LoVo (cell line): ENCODE data around the gene POFUT2.
"Not testable (repeated sequence)": the region's sequence is repeated elsewhere in the genome, so short reads cannot be mapped to it uniquely, and the experiment has no call there.

Source experiments
- DNase-seq: peaks from one replicate; pipeline ENCODE4 v3.0.0-alpha.2; 2016; ENCODE audit warnings: low spot score

POFUT2 gene

DNA sequence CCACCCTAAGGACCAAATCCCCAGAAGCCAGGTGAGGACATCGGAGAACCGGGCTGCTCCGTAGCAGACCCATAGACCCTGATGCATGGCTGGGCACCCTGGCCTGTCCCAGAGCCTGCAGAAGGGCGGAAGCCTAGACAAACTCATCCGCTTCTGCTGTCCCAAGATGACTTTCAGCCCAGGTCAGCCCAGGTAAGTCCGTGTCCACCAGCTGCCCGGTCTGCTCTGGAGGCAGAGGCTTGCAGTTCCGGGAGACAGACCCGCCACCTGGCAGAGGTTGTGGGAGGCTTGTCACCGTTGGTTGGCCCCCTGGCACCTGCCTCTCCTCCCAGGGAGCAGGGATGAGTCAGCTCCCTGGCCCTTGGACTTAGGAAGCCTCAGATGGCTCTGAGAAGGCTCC is 22.8 kb upstream of the POFUT2 start:
- DNase-seq, result no peak

DNA sequence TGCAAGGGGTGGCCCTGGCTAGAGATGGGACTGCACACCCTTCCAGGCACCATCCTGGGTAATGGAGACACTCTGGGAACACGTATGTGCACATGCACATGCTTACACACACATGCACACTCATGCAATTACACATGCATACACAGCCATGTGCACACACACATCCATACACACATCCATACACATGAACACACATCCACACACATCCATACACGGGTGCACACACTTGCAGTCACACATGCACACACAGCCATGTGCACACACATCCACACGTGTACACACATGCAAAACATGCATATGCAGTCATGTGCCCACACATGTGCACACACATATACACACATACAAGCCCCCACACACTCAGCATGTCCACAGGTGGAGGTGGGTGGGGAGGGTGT is 22.3 kb upstream of the POFUT2 start:
- DNase-seq, result no peak

DNA sequence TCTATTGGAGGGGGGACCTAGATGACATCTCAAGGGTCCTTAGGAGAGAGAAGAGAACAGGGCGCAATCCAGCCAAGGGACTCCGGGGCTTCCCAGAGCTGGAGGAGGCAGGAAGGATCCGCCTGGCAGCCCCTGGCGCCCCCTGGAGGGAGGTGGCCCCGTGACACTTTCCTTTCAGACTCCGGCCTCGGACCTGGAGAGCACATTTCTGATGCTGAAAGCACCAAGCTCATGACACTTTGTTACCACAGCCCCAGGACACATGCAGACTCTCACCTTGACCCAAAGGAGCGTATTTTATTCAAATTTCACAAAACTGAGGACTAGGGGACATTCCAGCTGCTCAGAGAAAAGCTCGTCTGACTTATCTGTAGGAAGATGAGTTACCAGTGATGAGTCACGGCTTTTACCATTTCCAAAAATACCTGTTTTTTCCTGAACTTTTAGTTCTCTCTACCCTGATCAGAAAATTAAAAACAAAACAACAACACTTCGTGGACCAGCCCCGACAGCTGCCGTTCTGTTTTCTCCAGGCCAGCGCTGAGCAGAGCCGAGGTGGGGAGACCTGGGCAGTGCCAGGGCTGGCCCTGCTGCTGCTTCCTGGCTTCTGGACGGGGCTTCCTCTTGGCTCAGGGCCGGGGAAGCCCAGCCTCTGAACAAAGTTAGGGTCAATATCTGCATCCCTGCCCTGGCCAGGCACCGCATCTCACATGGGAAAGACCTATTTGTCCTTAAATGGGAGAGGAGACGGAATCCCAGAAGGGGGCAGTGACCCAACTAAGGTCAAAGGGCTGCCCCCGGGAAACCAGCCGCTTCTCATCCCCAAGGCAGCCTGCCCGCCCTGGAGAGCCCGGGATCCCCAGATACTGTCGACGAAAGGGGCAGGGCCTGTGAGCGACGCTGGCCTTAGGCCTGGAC is 21.6 kb upstream of the POFUT2 start:
- DNase-seq, result no peak

DNA sequence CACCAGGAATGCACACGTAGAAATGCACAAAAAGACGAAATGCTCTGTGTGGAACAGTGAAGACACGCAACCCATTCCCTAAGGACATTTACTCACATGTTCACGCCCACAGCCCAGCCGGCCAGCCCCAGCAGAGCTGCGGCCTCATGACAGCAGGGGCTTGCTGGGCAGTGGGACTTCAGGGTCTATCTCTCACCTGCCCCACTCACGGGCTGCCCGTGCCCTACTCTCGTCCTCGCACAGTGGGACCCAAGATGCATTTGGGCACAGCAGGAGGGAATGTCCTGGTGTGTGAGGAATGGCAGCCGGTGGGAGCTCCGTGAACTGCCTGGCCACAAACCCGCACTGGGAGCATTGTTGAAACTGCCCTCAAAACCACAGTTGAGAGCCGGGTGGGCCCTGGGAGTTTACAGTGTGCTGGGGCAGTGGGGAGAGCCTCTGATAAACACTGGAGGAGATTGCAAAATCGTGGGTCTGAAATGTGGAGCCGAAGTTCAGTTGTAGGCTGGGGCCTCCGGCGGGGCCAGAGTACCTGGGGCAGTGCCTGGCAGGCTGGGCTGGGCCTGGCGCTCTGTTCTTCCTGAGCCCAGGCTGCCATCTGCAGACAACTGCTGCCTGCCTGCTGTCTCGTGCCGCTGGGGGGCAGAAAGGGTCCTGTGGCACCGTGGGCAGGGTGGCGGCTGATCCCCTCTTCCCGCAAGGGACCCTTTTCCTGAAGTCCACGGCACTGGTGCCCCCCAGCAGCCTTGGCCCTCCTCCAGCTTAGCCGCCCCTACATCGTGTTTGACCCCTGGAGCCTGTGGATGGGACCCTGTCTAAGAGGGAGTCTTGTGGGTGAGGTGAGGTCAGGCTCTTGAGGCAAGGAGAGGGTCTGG is 20.7 kb upstream of the POFUT2 start:
- no peak for DNase-seq

DNA sequence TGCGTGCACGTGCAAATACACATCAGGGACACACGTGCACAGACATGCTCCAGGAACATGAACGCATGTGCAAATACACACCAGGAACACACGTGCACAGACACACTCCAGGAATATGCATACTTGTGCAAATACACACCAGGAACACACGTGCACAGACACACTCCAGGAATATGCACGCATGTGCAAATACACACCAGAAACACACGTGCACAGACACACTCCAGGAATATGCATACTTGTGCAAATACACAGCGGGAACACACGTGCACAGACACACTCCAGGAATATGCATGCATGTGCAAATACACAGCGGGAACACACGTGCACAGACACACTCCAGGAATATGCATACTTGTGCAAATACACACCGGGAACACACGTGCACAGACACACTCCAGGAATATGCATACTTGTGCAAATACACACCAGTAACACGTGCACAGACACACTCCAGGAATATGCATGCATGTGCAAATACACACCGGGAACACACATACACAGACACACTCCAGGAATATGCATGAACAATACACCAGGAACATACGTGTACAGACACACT is 20.0 kb upstream of the POFUT2 start:
- DNase-seq, result not testable (repeated sequence)

DNA sequence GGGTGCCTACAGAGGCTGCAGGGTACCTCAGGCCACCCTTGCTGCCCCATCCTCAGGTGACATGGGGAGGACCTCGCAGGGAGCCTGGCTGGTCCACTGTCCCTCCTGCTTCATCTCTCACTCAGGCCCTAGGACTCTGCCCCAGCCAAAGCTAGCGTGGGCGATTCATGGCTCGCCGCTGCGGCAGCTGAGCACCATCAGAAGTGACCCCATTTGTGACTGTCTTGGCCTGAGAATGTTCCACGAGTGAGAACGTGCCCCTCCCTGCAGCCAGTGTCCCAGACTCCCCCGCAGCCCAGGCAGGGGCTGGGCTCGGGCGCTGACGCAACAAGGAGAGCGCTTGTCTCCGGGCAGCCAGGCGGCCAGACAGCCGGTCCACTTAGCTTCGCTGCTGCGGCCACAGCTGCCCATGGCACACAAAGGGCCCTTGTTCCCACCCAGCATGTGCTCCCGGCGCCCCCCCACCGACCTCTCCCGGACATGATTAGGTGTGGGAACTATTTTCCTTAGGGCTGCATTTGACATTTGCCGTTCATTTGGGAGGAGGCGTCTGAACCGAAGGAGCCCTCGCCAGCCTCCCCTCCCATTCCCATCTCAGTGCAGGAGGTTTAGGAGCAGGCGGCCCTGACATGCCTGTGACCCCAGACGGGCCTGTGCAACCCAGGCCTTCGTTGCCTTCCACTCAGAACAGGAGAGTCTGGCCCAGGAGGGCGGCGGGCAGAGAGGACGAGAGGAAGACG is 19.3 kb upstream of the POFUT2 start:
- DNase-seq, result no peak

DNA sequence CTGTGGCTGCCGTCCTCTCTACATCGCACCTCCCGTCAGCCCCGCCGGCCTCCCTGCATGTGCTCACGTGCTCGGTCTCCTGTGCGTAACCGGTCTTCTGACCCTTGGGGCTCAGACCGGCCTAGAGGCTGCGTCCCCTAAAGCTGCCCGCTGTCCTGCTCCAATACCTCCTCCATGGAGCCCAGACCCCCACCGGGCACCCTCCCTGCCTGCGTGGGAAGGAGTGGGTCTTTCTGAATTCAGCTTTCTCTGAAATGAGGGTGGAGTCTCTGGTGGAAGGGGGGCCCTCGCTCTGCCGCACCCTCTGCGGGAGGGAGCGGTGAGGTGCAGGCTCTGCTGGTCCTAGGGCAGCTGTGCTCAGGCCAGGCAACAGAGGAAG is 18.7 kb upstream of the POFUT2 start:
- no peak for DNase-seq

DNA sequence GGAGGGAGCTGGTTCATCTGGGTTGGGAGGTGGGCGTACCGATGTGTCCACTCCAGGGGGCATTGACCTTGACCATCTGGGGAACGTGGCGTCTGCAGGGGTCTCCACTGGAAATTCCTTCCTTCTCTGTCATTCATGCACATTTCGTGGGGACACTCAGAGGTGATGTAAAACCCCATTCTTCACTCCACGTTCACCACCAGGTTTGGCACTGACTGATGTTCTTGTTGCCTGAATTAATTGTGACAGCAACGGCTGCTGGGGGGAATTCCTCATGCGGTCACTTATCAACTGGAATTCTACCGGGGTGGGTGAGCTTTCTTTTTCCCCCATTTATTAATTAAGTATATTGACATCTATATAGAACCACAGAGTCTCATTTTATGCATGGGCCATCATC is 18.1 kb upstream of the POFUT2 start:
- no peak for DNase-seq

DNA sequence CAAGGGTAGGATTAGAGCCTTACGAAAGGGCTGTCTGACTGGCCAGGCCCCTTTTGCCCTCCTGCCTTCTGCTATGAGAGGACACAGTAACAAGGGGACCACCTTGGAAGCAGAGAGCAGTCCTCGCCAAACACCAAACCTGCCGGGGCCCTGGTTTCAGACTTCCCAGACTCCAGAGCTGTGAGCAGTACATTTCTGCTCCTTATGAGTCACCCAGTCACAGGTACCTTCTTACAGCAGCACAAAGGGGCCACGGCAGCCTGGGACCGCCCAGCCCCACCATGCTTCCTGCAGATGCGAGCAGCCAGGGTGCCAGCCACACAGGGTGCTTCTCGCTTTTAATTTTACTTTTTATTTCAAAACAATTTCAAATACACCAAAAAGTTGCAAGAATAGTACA is 17.2 kb upstream of the POFUT2 start:
- no peak for DNase-seq

DNA sequence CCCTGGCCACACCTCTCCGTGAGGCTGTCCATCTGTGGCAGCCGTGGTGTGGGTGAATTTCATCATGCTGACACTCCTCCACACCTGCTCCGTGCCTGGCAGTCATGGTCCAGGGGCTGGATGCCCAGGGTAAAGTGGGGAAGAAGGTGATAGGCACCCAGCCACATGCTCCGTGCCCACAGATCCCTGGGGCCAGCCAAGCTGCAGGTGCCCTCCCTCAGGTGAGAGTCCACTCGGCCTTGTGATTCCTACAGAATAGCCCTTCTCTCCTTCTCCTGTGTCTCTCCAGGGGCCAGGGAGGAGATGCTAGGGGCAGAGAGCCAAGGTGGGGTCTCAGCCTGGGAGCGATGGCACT is 16.8 kb upstream of the POFUT2 start:
- DNase-seq, result no peak

DNA sequence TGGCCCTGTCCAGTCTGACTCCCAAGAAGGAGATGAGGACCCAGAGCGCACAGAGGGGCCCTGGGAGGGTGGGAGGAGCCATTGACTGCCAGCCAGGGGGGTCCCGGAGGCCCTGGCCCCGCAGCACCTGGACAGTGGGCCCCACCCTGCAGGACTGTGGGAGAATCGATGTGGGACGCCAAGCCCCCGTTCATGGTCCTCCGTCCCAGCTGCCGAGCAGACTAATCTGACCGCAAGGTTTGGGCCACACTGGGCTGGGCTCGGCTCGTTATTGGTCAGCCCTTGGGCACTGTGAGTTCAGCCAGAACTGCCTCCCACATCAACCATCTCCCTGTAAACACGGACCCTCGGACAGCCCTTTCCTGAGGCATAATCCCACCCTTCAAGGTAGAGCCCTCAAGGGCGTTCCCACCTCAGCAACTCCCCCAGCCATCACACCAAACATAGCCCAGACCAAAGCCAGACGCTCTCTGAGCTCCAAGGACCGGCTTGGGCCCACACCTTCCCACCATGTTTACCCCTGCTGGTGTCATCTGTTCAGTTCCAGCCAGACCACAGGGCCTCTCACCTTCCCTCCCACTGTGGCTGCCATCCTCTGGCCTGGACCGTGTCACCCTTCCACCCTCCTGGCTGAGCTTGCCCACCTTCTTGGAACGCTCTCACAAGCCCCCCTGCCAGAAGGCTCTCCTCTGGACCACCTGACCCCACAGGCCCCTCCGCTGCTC is 16.2 kb upstream of the POFUT2 start:
- DNase-seq, result no peak

DNA sequence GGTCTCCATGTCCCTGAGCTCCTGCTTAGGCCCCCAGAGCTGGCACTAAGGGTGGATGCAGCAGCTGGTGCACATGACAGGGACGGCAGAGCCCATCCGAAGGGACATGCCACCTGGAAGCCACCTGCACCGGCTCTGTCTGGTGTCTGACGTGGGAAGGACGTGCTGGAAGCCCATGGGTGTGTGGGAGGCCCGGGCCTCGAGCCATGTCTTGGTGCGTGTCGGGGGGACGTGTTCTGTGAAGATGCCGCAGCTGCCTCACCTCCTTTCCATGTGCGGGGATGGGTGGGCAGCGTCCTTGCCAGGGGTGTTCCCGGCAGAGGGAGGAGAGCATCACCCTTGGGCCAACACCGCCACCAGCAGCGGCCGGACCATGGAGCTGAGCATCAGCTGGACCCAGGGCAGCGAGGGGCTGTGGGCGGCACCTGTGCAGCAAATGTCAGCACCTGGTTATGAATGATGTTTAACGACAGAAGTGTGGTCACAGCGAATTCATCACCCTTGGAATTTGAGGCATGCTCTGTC is 15.5 kb upstream of the POFUT2 start:
- no peak for DNase-seq

DNA sequence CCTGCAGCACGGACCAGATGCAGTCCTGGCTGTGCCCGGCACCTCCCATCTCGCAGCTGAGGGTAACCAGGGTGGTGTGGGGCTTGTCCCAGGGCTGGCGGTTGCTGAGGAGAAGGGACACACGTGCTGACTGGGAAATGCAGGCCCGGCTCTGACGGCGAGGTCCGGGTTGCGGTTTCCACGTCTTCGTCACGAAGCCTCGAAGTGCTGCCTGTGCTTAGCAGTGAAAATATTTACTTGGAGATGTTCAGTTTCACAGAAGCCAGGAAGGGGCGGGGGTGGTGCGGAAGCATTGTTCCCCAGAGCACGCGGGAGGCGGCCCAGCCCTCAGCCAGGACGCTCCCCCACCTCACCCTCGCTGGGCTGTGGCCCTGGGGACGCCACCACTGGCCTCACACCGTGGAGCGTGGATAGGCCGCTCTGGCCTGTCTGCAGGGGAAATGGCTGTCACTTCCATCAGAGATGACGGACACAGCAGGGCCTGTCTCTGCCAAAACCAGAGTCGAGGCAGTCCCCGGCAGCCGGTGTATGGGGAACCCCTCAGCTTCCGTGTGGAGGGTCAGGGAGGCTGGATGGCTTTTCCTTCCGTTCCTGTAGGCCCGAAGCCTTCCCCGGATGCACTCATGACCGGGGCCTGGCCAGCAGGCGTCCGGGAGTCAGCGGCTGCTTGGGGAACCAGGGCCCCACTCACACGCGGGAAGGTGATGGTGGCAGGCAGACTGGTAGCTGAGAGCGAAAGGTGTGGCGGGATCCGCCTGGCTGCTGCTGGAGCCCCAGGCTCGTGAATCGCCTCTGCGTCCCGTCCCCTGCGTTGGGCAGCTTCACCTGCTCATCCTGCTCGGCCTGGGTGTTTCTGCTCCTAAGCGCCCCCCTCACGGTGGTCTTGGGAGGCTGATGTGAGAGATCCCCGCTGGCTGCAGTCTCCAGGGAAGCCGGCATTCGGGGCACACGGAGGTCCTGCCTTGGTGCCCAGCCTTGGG is 14.7 kb upstream of the POFUT2 start:
- DNase-seq, result no peak

DNA sequence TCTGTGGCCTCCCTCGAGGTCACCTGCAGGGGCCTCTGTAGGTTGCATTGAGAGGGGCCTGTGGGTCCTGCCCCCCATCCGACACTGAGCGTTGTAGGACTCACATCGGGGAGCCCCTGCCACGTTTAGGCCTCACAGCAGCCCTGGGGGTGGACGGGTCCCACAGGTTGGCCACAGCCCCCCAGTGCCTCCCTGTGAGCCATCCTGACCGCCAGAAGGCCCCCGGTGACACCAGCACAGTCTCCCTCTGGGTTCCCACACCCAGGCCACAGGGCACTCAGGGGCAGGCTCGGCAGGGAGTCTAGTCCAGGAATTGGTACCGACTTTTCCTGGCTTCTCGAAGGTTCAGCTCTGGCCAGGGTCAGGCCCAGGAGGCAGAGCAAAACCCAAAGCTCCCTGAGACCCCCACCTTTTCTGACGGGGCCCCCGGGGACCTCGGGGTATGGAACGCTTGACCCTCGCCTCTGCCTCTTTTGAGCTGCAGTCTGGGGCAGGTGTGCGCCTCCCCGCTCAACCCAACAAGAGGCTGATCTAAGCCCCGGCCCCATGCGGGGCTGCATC is 13.9 kb upstream of the POFUT2 start:
- no peak for DNase-seq

DNA sequence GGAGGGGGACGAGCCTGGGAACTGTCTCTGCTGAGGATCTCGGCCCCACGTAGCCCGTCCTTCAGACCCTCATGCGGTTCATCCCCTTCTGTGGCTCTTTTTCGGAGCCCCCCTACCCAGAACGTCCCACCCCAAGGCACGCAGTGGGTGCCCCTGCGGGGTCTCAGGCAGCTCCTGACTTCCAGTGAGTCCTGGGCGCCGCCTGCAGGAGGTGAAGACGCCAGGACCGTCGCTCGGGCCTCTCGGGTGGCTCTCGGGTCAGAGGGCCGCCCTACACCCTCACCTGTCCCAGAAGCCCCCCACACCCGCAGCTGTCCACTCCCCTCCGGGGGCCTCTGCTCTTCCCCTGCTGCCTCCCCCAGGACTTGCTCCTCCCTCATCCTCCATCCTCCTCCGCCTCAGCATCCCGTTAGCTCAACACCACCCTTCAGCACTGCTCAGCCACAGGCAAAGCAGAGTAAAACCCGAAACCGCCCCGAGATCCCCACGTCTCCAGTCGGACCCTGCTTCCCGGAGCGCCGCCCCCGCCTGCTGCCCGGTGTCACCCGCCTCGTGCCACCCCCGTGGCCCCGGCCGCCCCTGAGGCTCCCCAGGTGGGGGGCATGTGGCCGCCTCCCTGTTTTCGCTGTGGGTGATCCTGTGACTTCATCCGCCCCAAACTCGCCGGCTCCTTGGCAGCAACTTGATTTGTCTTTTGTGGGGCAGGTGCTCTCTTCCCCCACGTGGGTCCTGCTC is 13.3 kb upstream of the POFUT2 start:
- no peak for DNase-seq

DNA sequence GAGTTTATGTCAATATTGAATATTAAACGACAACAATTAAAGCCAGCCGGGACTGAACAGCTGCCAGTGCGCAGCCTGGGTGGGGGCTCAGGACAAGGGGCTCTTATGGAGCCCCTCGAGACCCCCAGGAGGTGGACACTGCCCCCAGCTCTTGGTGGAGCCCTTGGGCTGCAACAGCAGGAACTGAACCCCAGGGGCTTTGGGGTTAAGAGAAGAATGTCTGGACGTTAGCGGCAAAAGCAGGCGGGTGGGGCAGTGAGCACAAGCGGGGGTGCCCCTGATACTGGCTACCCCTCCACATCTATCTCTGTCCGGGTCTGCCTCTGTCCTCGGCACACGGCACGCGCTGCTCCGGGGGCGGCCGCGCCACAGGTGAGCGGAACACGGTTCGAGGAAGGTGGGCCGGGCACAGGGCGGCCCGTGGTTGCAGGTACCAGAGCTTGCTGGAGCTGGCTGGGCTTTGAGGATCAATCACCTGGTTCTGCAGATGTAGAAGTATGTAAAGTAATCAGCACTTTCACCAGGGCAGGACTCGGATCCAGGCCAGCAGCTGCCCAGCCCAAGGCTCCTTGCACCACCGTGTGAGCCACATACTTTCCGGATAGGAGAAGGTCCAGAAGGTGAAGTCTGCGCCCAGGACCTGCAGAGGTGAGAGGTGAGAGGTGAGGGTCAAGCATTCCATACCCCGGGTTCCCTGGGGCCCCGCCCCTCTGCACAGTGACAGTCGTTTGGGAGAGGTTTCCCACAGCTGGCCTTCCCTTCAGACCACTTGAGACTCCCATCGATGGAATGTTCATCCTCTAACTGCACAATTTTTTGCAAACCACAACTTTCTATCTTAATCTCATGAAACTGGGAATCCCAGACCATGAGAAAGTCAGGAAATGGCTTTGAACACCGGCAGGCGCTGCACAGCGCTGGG is 12.4 kb upstream of the POFUT2 start:
- no peak for DNase-seq

DNA sequence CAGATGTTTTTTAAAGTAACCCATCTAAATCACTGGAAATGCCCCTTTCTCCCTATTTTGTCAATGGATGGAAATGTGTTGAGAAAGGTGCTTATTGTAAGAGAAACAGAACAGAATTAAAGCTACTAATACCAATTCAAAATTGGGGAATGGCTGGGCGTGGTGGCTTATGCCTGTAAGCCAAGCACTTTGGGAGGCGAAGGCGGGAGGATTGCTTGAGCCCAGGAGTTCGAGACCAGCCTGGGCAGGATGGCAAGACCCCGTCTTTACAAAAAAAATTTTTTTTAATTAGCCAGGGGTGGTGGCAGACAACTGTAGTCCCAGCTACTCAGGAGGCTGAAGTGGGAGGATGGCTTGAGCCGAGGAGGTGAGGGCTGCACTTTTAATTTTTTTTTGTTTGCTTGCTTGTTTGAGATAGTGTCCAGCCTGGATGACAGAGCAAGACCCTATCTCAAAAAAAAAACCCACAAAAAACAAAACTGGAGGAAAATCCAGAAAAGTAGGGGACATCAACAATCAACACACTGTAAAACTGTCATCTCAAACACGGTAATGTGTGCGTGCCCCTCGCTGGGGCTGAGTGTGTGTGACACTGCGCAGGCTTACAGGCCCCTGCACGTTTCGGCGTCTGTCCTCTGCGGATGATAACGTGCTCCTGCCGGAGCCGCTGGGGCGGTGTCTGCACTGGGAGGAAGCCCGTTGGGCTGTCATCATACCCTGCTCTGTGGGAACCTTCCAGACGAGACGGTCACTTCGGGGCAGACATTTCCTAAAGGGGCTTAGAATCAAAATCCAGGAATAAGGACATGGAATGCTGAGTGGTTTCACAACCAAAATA is 11.6 kb upstream of the POFUT2 start:
- DNase-seq, result no peak
